ENCODE results near the gene SLC25A21. TPM values are rescaled to one million over a fixed set of nuclear protein-coding genes. Genes with fewer than 3 reads are reported as not detected.

Gene SLC25A21
- total RNA-seq, 1 experiment from 2014 or later: 7.1 TPM

DNA sequence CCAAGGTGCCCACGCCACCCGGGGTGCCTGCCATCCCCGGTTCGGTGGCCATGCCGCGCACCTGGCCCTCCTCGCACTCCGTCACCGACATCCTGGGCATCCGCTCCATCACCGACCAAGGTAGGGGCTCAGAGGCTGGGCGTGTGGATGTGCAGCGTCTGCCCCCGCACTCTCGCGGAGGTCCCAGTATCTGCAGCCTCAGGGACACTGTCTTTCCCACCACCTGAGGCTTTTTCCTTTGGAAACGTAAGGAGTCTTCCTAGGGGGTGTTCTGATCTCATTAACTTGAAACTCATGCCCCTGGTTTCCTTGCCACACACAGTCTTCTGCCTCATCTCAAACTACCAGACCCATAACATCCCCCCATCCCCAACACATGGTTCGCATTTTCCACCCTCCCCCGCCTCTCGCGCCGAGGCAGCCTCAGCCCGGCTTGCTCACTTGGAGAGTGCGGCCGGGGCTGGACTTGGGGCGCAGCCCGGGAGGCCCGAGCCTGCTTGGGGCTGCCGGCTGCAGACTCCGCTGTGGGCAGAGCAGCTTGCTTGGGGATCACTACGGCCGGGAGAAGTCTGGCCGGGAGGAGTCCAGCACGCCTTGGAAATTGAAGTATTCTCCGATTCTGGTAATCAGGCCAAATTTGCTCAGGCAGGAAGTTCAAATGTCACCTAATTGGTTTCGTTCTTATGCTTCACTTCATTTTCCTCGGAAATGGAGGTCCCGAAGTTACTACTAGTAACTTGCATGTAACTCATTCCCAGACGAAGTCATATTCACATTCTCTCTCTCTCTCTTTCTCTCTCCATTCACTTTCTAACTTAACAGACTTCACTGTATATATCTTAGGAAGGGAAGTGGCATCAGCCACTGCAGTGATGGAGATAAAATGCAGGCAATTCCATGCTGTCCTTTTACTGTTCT is 508.7 kb downstream of the SLC25A21 start:
- Histone ChIP-seq H3K4me2 (ENCODE audit: insufficient read depth, insufficient read length, low read length) (peak overlapping the region; percentile 55), H3K9ac (ENCODE audit: extremely low read depth, insufficient read length, low read length) (no peak overlapping the region), H2BK15ac (ENCODE audit: low read depth, low read length) (no peak overlapping the region), H3K27ac (ENCODE audit: insufficient read length, low read depth, low read length) (no peak overlapping the region), H4K91ac (ENCODE audit: insufficient read length, low read depth, low read length) (no peak overlapping the region), H2AFZ (ENCODE audit: low read length) (no peak overlapping the region), H3K56ac (ENCODE audit: insufficient read length, low read depth, low read length) (no peak overlapping the region), H3K4ac (ENCODE audit: low read depth, low read length) (no peak overlapping the region), H3K79me1 (ENCODE audit: insufficient read depth, low read depth, low read length, poor library complexity, severe bottlenecking) (no peaks in the 10 kb centered on the region), H2BK120ac (ENCODE audit: low read depth, low read length, poor library complexity, severe bottlenecking) (no peak overlapping the region), H3K23ac (ENCODE audit: insufficient read length, low read depth, low read length) (no peak overlapping the region), H3K9me3 (ENCODE audit: control insufficient read depth, low read depth, low read length) (no peaks in the 10 kb centered on the region), H3K23me2 (ENCODE audit: insufficient read length, low read depth, low read length, poor library complexity, severe bottlenecking) (peaks cover 11% of the 10 kb centered on the region), H3K79me2 (ENCODE audit: insufficient read depth, low read length) (no peaks in the 10 kb centered on the region), H3K27me3 (ENCODE audit: insufficient read depth, low read length) (peaks cover 88% of the 10 kb centered on the region), H4K20me1 (ENCODE audit: control insufficient read depth, insufficient read depth, insufficient read length) (no peaks in the 10 kb centered on the region), H2BK12ac (ENCODE audit: insufficient read length, low read depth, low read length) (no peak overlapping the region), H4K5ac (ENCODE audit: insufficient read length, low read depth, low read length) (no peak overlapping the region), H4K8ac (replicated peaks; ENCODE audit: insufficient read length, low read depth, low read length) (no peak overlapping the region), H3K4me1 (ENCODE audit: insufficient read depth, low read length) (no peaks in the 10 kb centered on the region), H2BK20ac (ENCODE audit: low read depth, low read length, poor library complexity, severe bottlenecking) (no peak overlapping the region), H3T11ph (ENCODE audit: low read length) (no peak overlapping the region), H3K14ac (ENCODE audit: insufficient read depth, low read length) (no peak overlapping the region; the same call in 1 of the 2 replicates), H2AK5ac (ENCODE audit: insufficient read length, low read length) (no peak overlapping the region), H2BK5ac (ENCODE audit: insufficient read length, low read length) (no peak overlapping the region), H3K18ac (ENCODE audit: insufficient read length, low read depth, low read length) (no peak overlapping the region)
- DNase-seq: peak; percentile 58
- TF ChIP-seq, protein P1, sequence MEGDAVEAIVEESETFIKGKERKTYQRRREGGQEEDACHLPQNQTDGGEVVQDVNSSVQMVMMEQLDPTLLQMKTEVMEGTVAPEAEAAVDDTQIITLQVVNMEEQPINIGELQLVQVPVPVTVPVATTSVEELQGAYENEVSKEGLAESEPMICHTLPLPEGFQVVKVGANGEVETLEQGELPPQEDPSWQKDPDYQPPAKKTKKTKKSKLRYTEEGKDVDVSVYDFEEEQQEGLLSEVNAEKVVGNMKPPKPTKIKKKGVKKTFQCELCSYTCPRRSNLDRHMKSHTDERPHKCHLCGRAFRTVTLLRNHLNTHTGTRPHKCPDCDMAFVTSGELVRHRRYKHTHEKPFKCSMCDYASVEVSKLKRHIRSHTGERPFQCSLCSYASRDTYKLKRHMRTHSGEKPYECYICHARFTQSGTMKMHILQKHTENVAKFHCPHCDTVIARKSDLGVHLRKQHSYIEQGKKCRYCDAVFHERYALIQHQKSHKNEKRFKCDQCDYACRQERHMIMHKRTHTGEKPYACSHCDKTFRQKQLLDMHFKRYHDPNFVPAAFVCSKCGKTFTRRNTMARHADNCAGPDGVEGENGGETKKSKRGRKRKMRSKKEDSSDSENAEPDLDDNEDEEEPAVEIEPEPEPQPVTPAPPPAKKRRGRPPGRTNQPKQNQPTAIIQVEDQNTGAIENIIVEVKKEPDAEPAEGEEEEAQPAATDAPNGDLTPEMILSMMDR (conservative IDR thresholded peaks at IDR 0.05): no peak
- Mint-ChIP-seq H3K27ac (peak overlapping the region in 1 of 3 experiments; percentile 14; a peak in 1 of 7 replicates), H3K27me3 (ENCODE audit: low read depth) (peaks cover 99% of the 10 kb centered on the region), H3K4me3 (peak overlapping the region; percentile 65 to 78), H3K36me3 (ENCODE audit: insufficient read depth in 1 of 3, low read depth in 3 of 3) (no peaks in the 10 kb centered on the region; a peak in 1 of 7 replicates), H3K9me3 (peaks cover 2 to 15% of the 10 kb centered on the region in 2 experiments; a peak in 4 of 5 replicates), H3K4me1 (peaks cover 32 to 48% of the 10 kb centered on the region in 2 experiments)
- no CpG with 5 or more reads among the region's 39 CpGs for WGBS (ENCODE audit: extremely low coverage, insufficient read length, low lambda C conversion rate)

Measured in H9 (cell line).